ENCODE results near the gene TDRD9.

- TF ChIP-seq POLR2A (IDR thresholded peaks at IDR 0.05; ENCODE audit: low read length) (no peak), GATA1 (IDR thresholded peaks at IDR 0.05; ENCODE audit: low read depth, low read length) (no peak)
Observed at GRCh38 chr14:103973354-103973753, 45.1 kb downstream of the TDRD9 start.

Data from erythroblast (primary cell).